Vagina (tissue), 2 donors: ENCODE results near the gene MICAL2. TPM values are rescaled to one million over a fixed set of nuclear protein-coding genes. Genes with fewer than 3 reads are reported as not detected.

Experiments
- DNase-seq, 2 donors: peaks; one replicate each; pipeline ENCODE4 v3.0.0-alpha.2; 2017; ENCODE audit errors: extremely low spot score in 2 of 2
- H3K27ac ChIP-seq: fragments of 200-600 bp; sonication (generic); one replicate; pipeline ENCODE4 v1.5.1; 2019
- H3K27me3 ChIP-seq: fragments of 200-600 bp; sonication (generic); one replicate; pipeline ENCODE4 v1.5.1; 2019
- H3K36me3 ChIP-seq, 2 donors: fragments of 200-600 bp; sonication (generic); one replicate each; pipeline ENCODE4 v1.5.1; 2017 to 2019
- H3K4me1 ChIP-seq: fragments of 200-600 bp; sonication (generic); one replicate; pipeline ENCODE4 v1.5.1; 2019
- H3K4me3 ChIP-seq, 2 donors: fragments of 200-600 bp; sonication (generic); 1 replicate in 1 of 2; 2 replicates in 1 of 2; pipeline ENCODE4 v1.5.1; 2016 to 2019
- H3K9me3 ChIP-seq: fragments of 200-600 bp; sonication (generic); one replicate; pipeline ENCODE4 v1.5.1; 2019
- POLR2A ChIP-seq, 2 donors: fragments of 450-650 bp; IDR thresholded peaks; one replicate each; pipeline ENCODE4 v1.6.1; 2017; ENCODE audit warnings: antibody characterized with exemption in 2 of 2, mild to moderate bottlenecking in 2 of 2, moderate library complexity in 2 of 2
- POLR2AphosphoS5 ChIP-seq, 2 donors: sonication (generic); formaldehyde crosslinking; IDR thresholded peaks; one replicate each; pipeline ENCODE4 v1.9.0; 2017; ENCODE audit warnings: antibody characterized with exemption in 2 of 2, mild to moderate bottlenecking in 2 of 2, low read depth in 1 of 2; ENCODE audit not compliant: insufficient read depth in 1 of 2
- intact Hi-C: fragments of 100-400 bp; cut with DNase I; formaldehyde crosslinking; loops from one replicate; pipeline ENCODE4 v1.15.1; 2023
- total RNA-seq: library from RNA; depleted of rRNA; stranded (reverse); fragments of >200 nt; gene quantifications from one replicate; pipeline ENCODE4 v1.2.3, GENCODE V29; 2016
- TF ChIP-seq, protein P1 (sequence below), 3 experiments: fragments of 450-650 bp in 2 of 3; fragments of 200-600 bp in 1 of 3; sonication (generic) in 1 of 3; IDR thresholded peaks; one replicate each; pipeline ENCODE4 v1.5.1; 2017 to 2019; ENCODE audit warnings: antibody characterized with exemption in 3 of 3, mild to moderate bottlenecking in 2 of 3, moderate library complexity in 2 of 3

MICAL2 gene
- total RNA-seq, 1 donor from 2014 or later: 41.7 TPM

DNA sequence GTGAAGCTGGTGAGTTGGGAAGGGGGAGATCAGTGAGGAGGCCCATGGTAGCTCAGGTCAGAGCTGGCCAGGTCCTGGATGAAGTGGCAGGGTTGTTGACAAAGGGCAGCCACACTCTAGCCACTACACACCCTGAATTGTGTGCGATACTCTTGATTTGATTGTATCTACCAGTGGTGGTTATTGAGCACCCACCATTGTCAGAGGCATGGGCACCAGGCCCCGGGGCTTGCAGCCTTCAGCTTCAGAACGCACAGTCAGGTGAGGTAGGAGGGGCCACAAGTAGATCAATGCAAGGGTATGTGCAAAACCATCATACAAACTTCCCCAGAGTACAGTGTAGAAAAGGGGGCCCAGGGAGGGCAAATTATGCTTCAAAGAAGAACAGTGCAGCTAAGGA, 38.1 kb downstream of the MICAL2 start:
- Histone ChIP-seq H3K4me3 (no peak overlapping the region), H3K4me1 (peaks cover 17% of the 10 kb centered on the region), H3K9me3 (no peaks in the 10 kb centered on the region), H3K27ac (no peak overlapping the region), H3K27me3 (no peaks in the 10 kb centered on the region), H3K36me3 (no peaks in the 10 kb centered on the region)
- TF ChIP-seq POLR2AphosphoS5 (IDR thresholded peaks at IDR 0.05; ENCODE audit: insufficient read depth in 1 of 2, low read depth in 1 of 2): no peak
- TF ChIP-seq POLR2A (IDR thresholded peaks at IDR 0.05): no peak
- no peak for DNase-seq
- intact Hi-C loops: no loop called here

DNA sequence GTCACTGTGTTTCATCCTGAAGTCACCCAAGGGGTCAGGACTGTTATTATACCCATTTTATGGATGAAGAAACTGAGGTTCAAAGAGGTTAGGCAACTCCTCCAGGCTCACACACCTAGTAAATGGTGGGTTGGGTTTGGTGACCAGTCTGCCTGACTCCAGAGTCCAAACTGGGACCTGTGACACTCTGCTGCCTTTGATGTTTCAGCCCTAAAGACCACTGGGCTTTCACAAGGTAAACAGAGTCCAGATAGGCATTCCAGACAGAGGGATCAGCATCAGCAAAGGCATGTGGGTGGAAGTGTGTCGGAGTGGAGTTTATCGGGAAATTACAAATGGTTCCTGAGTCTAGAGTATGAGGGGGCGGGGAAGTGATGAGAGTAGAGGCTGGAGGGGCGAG, 38.5 kb downstream of the MICAL2 start:
- TF ChIP-seq, protein P1, sequence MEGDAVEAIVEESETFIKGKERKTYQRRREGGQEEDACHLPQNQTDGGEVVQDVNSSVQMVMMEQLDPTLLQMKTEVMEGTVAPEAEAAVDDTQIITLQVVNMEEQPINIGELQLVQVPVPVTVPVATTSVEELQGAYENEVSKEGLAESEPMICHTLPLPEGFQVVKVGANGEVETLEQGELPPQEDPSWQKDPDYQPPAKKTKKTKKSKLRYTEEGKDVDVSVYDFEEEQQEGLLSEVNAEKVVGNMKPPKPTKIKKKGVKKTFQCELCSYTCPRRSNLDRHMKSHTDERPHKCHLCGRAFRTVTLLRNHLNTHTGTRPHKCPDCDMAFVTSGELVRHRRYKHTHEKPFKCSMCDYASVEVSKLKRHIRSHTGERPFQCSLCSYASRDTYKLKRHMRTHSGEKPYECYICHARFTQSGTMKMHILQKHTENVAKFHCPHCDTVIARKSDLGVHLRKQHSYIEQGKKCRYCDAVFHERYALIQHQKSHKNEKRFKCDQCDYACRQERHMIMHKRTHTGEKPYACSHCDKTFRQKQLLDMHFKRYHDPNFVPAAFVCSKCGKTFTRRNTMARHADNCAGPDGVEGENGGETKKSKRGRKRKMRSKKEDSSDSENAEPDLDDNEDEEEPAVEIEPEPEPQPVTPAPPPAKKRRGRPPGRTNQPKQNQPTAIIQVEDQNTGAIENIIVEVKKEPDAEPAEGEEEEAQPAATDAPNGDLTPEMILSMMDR (IDR thresholded peaks at IDR 0.05): no peak
- no peak for TF ChIP-seq POLR2A (IDR thresholded peaks at IDR 0.05)
- no peak for TF ChIP-seq POLR2AphosphoS5 (IDR thresholded peaks at IDR 0.05; ENCODE audit: insufficient read depth in 1 of 2, low read depth in 1 of 2)
- intact Hi-C loops: no loop called here
- H3K27ac ChIP-seq: no peak overlapping the region

DNA sequence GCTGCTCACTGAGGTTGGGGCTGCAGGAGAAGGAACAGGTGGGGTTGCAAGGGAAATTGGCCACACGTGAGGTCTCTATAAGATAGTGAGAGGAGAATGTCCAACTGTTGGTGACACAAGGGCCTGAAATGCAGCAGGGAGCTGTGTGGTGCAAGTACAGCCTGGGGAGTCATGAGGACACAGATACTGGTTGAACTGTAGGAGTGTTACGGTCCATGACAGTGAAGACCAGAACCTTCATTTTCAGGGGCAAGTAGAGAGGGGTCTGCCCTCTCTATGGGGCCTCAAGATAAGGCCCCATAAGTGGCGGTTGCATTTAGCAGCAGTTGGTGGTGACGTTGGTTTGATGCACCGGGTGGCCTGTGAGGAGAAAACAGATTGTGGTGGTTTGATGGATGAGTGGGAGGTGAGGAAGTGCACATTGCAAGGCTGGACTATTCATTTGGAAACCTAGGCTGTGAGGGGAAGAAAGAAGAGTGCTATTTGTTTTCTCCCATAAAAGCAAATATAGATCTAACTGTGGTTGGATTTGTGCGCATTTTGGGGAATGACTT, 39.4 kb downstream of the MICAL2 start:
- intact Hi-C loops: no loop called here
- Histone ChIP-seq H3K36me3 (no peaks in the 10 kb centered on the region), H3K27me3 (no peaks in the 10 kb centered on the region), H3K9me3 (no peaks in the 10 kb centered on the region), H3K4me1 (peaks cover 4% of the 10 kb centered on the region), H3K4me3 (no peak overlapping the region), H3K27ac (no peak overlapping the region)
- TF ChIP-seq POLR2AphosphoS5 (IDR thresholded peaks at IDR 0.05; ENCODE audit: insufficient read depth in 1 of 2, low read depth in 1 of 2): no peak
- TF ChIP-seq, protein P1 (IDR thresholded peaks at IDR 0.05): no peak
- no peak for TF ChIP-seq POLR2A (IDR thresholded peaks at IDR 0.05)
- no peak for DNase-seq

More for the DNA sequence above, 38.5 kb downstream of the MICAL2 start:
- no peaks in the 10 kb centered on the region for H3K36me3 ChIP-seq
- no peak overlapping the region for H3K4me3 ChIP-seq
- H3K27me3 ChIP-seq: no peaks in the 10 kb centered on the region
- H3K9me3 ChIP-seq: no peaks in the 10 kb centered on the region
- no peak for DNase-seq
- peaks cover 12% of the 10 kb centered on the region for H3K4me1 ChIP-seq

DNA sequence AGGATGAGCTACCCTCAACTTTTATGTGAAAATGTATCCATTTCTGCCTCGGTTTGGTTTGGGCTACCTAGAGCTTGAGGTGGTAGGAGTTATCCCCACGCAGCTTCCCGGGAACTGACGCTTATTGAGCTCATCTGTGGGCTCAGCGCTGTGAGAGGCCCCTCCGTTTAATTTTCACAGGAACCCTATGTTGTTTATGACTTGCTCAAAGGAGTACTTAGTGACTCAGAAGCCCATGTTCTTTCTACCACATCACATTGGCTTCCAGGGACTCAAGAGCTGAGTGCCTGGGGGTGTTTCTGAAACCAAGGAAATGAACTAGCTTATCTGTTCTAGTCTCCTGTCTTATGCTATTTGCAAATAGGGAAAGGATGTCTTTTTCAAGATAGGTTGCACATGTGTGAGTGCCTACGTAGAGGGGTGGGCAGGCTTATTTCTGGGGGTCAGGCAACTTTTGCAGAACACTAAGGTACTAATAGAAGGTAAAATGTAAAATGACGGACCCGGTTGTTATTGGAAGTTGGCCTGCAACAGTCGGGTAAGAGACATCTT, 40.5 kb downstream of the MICAL2 start:
- no peaks in the 10 kb centered on the region for H3K36me3 ChIP-seq
- no peak for TF ChIP-seq POLR2AphosphoS5 (IDR thresholded peaks at IDR 0.05; ENCODE audit: insufficient read depth in 1 of 2, low read depth in 1 of 2)
- TF ChIP-seq POLR2A (IDR thresholded peaks at IDR 0.05): no peak
- TF ChIP-seq, protein P1 (IDR thresholded peaks at IDR 0.05): no peak
- intact Hi-C loops: no loop called here
- H3K4me1 ChIP-seq: no peaks in the 10 kb centered on the region
- no peak overlapping the region for H3K27ac ChIP-seq
- H3K4me3 ChIP-seq: no peak overlapping the region
- DNase-seq: no peak
- H3K9me3 ChIP-seq: no peaks in the 10 kb centered on the region
- H3K27me3 ChIP-seq: no peaks in the 10 kb centered on the region

DNA sequence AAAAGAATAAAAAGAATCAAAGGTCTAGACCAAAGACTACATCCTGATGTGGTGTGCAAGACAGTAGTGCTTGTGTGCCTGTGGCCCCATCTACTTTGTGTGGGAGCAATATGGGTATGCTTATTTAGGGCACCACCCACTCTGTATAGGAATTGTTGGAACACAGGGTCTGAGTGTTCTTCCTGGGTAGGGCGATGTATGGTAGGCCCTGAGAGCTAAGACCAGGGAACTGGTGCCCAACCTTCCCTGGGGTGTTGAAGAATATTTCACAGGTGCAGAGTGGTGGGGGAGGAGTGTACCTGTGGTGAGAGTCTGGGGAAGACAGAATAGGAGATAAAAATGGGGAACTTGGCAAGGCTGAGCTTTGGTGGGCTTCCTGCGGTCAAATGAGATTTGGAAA, 41.9 kb downstream of the MICAL2 start:
- Histone ChIP-seq H3K4me3 (no peak overlapping the region), H3K27me3 (no peaks in the 10 kb centered on the region), H3K27ac (no peak overlapping the region), H3K4me1 (peaks cover 5% of the 10 kb centered on the region), H3K36me3 (no peaks in the 10 kb centered on the region), H3K9me3 (no peaks in the 10 kb centered on the region)
- TF ChIP-seq, protein P1 (IDR thresholded peaks at IDR 0.05): no peak
- TF ChIP-seq POLR2A (IDR thresholded peaks at IDR 0.05) (no peak), POLR2AphosphoS5 (IDR thresholded peaks at IDR 0.05; ENCODE audit: insufficient read depth in 1 of 2, low read depth in 1 of 2) (no peak)
- intact Hi-C loops: no loop called here
- no peak for DNase-seq
